Activated CD4-positive, alpha-beta T cell treated with anti-CD3 and anti-CD28 coated beads for 36 hours (primary cell): Measurements from ENCODE around the gene ATP8B4. TPM values are rescaled to one million over a fixed set of nuclear protein-coding genes. Genes with fewer than 3 reads are reported as not detected.
"Not testable (repeated sequence)": the region's sequence is repeated elsewhere in the genome, so short reads cannot be mapped to it uniquely, and the experiment has no call there.

ENCODE experiments used
- ATAC-seq: fragments of 200-7000 bp; cut with Tn5 transposase; one replicate; pipeline ENCODE4 v1.10.0; 2021; ENCODE audit warnings: mild to moderate bottlenecking, moderate library complexity
- CTCF ChIA-PET: fragments of 350-600 bp; sonication (Branson Sonifier 250); formaldehyde crosslinking; loops from one replicate; lab custom pipeline; 2021; ENCODE audit warnings: antibody characterized with exemption; lab: Charles Lee
- POLR2A ChIA-PET: fragments of 350-600 bp; sonication (Branson Sonifier 250); formaldehyde crosslinking; loops from one replicate; lab custom pipeline; 2021; ENCODE audit warnings: antibody characterized with exemption, inconsistent platforms; lab: Charles Lee
- DNase-seq: peaks from one replicate; pipeline ENCODE4 v3.0.0-alpha.2; 2020
- H3K27ac Mint-ChIP-seq: one replicate; pipeline ENCODE4 v1.8.0; 2021; ENCODE audit warnings: mixed read lengths
- H3K27me3 Mint-ChIP-seq: one replicate; pipeline ENCODE4 v1.8.0; 2021; ENCODE audit warnings: mixed read lengths
- H3K36me3 Mint-ChIP-seq: one replicate; pipeline ENCODE4 v1.8.0; 2021; ENCODE audit warnings: low read depth, mixed read lengths
- H3K4me1 Mint-ChIP-seq: one replicate; pipeline ENCODE4 v1.8.0; 2021; ENCODE audit warnings: mixed read lengths
- H3K4me3 Mint-ChIP-seq: one replicate; pipeline ENCODE4 v1.8.0; 2021; ENCODE audit warnings: mild to moderate bottlenecking, moderate library complexity, mixed read lengths
- H3K9me3 Mint-ChIP-seq: one replicate; pipeline ENCODE4 v1.8.0; 2021; ENCODE audit warnings: low read depth, mixed read lengths
- intact Hi-C, 2 experiments: fragments of 100-400 bp; cut with DNase I in 1 of 2; cut with micrococcal nuclease in 1 of 2; formaldehyde crosslinking; loops; one replicate each; pipeline versions ENCODE4 v1.14.2 to v1.15.1; 2022 to 2024; cut with DNase I, micrococcal nuclease
- total RNA-seq, 2 experiments: library from RNA; stranded (reverse); gene quantifications; one replicate each; pipeline ENCODE4 v1.2.3, GENCODE V29; 2021

Gene ATP8B4
- total RNA-seq, 2 experiments from 2014 or later = 5.0 to 5.1 TPM

DNA sequence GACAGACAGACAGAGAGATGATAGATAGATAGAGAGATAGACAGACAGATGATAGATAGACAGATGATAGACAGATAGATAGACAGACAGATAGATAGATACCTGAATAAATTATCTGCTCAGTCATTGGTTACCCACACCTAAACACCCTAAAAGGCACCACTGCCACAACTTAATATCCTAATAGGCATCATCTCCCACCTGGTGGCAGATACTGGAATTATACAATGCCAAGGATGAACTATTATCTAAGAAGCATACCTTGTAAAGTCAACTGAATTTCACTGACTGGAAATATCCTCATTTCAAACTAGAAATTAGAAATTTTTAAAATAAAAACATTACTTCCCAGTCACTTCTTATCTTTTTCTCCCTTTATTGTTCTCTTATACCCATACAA, 19.4 kb upstream of the ATP8B4 start:
- Mint-ChIP-seq H3K27me3 (no peaks in the 10 kb centered on the region), H3K4me3 (no peak overlapping the region), H3K9me3 (no peaks in the 10 kb centered on the region), H3K4me1 (peaks cover 51% of the 10 kb centered on the region), H3K36me3 (peaks cover 2% of the 10 kb centered on the region), H3K27ac (peak overlapping the region; percentile 96)
- intact Hi-C loops = loop anchor here (5.0 to 10.0 kb wide), 10 partner anchors 39 to 1876 kb away; partner anchors contain the start of genes EID1 (in 2 of the 2), MAPK6 (in 1 of the 2), SECISBP2L (in 1 of the 2) and SPPL2A (in 1 of the 2)
- ChIA-PET POLR2A (interaction anchor here (1.3 kb wide), 1 partner anchor 44 kb away, joined by 4 read pairs; the partner anchor contains the start of gene SLC27A2), CTCF (interaction anchor here (1.0 to 1.3 kb wide), 4 partner anchors 12 to 213 kb away, joined by 3 to 5 read pairs (median 3); no protein-coding TSS in a partner anchor)
- ATAC-seq (no peak), DNase-seq (no peak)

DNA sequence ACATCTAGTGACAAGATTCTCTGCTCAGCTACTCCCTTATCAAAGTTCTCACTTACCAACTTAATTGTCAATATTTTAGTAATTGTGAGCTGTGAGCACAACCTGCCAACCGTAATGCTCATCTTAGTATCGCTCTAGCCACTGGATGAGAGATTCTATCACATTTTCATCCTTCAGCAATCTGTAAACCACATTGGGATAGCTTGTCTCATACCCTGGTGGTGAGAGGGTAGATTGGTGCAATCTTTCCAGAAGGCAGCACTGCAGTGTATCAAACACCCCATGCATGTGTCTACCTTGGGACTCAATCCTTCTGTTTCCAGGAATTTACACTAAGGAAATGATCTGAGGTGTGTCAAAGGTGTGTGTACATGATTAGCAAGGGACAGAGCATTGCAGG, 18.9 kb upstream of the ATP8B4 start:
- Mint-ChIP-seq H3K27ac (peak overlapping the region; percentile 96), H3K4me3 (no peak overlapping the region), H3K9me3 (no peaks in the 10 kb centered on the region), H3K36me3 (peaks cover 2% of the 10 kb centered on the region), H3K4me1 (peaks cover 48% of the 10 kb centered on the region), H3K27me3 (no peaks in the 10 kb centered on the region)
- DNase-seq (no peak), ATAC-seq (no peak)
- ChIA-PET CTCF (interaction anchor here (1.0 to 1.3 kb wide), 4 partner anchors 11 to 213 kb away, joined by 3 to 5 read pairs (median 3); no protein-coding TSS in a partner anchor), POLR2A (interaction anchor here (0.7 to 1.3 kb wide), 3 partner anchors 9 to 216 kb away, joined by 3 to 4 read pairs (median 3); partner anchors contain the start of gene SLC27A2)
- intact Hi-C loops = loop anchor here (1.0 to 10.0 kb wide), 13 partner anchors 39 to 1877 kb away; partner anchors contain the start of genes EID1 (in 2 of the 2), MAPK6 (in 1 of the 2), SECISBP2L (in 1 of the 2) and SLC27A2 (in 1 of the 2)

DNA sequence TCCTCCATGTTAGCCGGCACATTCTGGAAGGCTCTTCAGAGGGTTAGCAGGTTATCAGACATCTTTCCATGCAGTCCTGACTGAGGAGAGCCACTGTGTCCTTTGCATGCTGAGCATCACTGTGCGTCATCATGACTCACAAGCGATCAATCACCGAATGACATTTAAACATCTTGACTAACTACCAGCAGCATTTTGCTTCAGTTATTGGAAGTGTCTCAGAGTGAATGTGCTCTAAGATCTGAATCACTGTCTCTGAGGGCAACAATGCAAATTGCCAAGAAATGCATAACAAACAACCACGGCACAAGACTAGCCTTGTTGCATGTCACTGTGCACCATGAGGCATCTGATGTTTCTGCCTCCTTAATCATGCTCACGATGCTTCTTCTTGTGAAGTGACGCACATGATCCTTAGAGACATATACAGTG, 18.3 kb upstream of the ATP8B4 start:
- DNase-seq (peak; percentile 80), ATAC-seq (peak; percentile 78)
- H3K4me3 Mint-ChIP-seq = peak overlapping the region; percentile 52
- CTCF ChIA-PET = interaction anchor here (1.0 to 1.3 kb wide), 4 partner anchors 11 to 214 kb away, joined by 3 to 5 read pairs (median 3); no protein-coding TSS in a partner anchor
- POLR2A ChIA-PET = interaction anchor here (0.5 to 1.3 kb wide), 4 partner anchors 9 to 217 kb away, joined by 3 to 4 read pairs (median 3); partner anchors contain the start of gene SLC27A2
- H3K27me3 Mint-ChIP-seq = no peaks in the 10 kb centered on the region
- H3K4me1 Mint-ChIP-seq = peaks cover 48% of the 10 kb centered on the region
- H3K36me3 Mint-ChIP-seq = peaks cover 6% of the 10 kb centered on the region
- intact Hi-C loops = loop anchor here (1.0 to 10.0 kb wide), 13 partner anchors 40 to 1877 kb away; partner anchors contain the start of genes EID1 (in 2 of the 2), MAPK6 (in 1 of the 2), SECISBP2L (in 1 of the 2) and SLC27A2 (in 1 of the 2)
- peak overlapping the region; percentile 96 for H3K27ac Mint-ChIP-seq
- peaks cover 4% of the 10 kb centered on the region for H3K9me3 Mint-ChIP-seq

DNA sequence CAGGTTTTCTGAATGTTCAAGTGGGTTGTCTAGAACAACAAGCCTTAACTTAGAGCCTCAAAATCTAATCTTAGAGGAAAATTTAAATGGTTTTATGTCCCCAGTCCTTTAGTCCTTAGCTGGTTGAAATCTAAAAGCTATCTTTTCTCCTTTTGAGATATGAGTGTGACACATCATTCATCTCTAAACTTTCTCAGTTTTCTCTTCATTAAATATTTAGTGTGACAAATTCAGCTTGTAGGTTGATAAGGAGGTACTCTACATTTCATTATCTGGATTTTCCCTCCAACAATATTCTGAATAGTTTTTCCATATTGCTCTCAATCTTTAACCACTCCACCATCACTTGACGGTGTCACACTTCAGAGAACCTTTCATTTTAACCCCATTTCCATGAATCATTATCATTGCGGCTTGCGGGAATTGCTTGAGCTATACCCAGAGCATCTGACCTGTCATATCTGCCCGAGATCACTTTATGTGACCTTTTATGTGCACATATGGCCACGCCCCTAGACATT, 16.1 kb upstream of the ATP8B4 start:
- DNase-seq (peak; percentile 80), ATAC-seq (peak; percentile 66)
- CTCF ChIA-PET = interaction anchor here (0.6 to 1.7 kb wide), 9 partner anchors 9 to 620 kb away, joined by 3 to 5 read pairs (median 3); no protein-coding TSS in a partner anchor
- Mint-ChIP-seq H3K9me3 (peaks cover 8% of the 10 kb centered on the region), H3K36me3 (peaks cover 6% of the 10 kb centered on the region), H3K27ac (peak overlapping the region; percentile 96), H3K27me3 (no peaks in the 10 kb centered on the region), H3K4me3 (peak overlapping the region; percentile 24), H3K4me1 (peaks cover 53% of the 10 kb centered on the region)
- intact Hi-C loops = loop anchor here (1.0 to 10.0 kb wide), 21 partner anchors 28 to 1880 kb away; partner anchors contain the start of genes DTWD1 (in 2 of the 2), EID1 (in 2 of the 2), FAM227B (in 2 of the 2) and SPPL2A (in 2 of the 2)
- POLR2A ChIA-PET = interaction anchor here (0.6 to 1.6 kb wide), 10 partner anchors 15 to 629 kb away, joined by 3 to 18 read pairs (median 4); partner anchors contain the start of gene GABPB1

DNA sequence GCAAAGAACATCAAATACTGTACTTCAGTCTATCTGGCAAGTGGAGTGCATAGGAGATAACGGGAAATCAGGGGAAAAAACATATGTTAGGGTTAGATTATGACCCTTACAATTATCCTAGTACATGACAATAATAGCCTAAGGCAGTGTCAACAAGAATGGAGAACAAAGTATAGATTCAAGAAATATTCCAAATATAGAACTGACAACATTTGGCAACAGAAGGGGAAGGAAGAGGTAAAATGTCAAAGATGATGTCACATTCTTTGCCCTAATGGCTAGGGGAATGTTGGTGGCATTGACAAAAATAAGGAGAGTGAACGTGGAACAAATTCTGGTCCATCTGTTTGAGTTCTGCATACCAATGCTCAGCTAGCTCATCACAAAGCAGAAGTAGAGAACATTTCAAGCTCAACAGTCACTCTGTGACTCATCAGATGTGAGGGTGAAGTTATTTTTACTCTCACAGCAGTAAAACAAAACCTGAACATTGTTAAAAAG, 15.5 kb upstream of the ATP8B4 start:
- peaks cover 6% of the 10 kb centered on the region for H3K36me3 Mint-ChIP-seq
- no peak for DNase-seq
- POLR2A ChIA-PET = interaction anchor here (0.6 to 1.6 kb wide), 9 partner anchors 42 to 630 kb away, joined by 3 to 18 read pairs (median 4); partner anchors contain the start of gene GABPB1

DNA sequence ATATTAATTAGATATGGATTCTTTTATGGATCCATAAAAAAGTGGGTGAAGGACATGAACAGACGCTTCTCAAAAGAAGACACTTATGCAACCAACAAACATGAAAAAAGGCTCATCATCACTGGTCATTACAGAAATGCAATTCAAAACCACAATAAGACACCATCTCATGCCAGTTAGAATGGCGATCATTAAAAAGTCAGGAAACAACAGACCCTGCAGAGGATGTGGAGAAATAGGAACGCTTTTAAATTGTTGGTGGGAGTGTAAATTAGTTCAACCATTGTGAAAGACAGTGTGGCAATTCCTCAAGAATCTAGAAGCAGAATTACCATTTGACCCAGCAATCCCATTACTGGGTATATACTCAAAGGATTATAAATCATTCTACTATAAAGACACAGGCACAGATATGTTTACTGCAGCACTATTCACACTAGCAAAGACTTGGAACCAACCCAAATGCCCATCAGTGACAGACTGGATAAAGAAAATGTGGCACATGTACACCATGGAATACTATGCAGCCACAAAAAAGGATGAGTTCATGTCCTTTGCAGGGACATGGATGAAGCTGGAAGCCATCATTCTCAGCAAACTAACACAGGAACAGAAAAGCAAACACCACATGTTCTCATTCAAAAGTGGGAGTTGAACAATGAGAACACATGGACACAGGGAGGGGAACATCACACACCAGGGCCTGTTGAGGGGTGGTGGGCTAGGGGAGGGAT, 13.4 kb upstream of the ATP8B4 start:
- not testable (repeated sequence) for ATAC-seq

More for the DNA sequence above, 15.5 kb upstream of the ATP8B4 start:
- peak; percentile 47 for ATAC-seq
- Mint-ChIP-seq H3K27ac (peak overlapping the region; percentile 96), H3K9me3 (peaks cover 8% of the 10 kb centered on the region), H3K4me1 (peaks cover 53% of the 10 kb centered on the region), H3K4me3 (peak overlapping the region; percentile 24), H3K27me3 (no peaks in the 10 kb centered on the region)
- intact Hi-C loops = loop anchor here (1.0 to 10.0 kb wide), 21 partner anchors 27 to 1880 kb away; partner anchors contain the start of genes DTWD1 (in 2 of the 2), EID1 (in 2 of the 2), FAM227B (in 2 of the 2) and SPPL2A (in 2 of the 2)
- CTCF ChIA-PET = interaction anchor here (0.6 to 1.7 kb wide), 9 partner anchors 8 to 620 kb away, joined by 3 to 5 read pairs (median 3); no protein-coding TSS in a partner anchor

DNA sequence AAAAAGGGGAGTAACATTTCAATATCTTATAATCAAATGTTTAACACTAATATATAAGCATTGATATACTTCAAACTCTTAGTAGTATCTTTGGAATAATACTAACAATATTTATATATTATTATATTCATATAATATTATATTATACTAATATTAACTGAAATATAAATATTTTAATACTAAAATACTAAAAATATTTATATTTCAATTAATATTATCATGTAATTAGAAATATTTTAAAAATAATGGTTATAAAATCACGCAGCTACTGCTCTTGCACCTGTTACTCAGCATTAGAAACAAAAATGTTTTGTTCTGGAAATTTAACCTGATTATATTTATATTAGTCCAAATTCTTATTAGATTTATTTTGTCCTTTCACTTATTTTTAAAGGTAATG, 12.6 kb upstream of the ATP8B4 start:
- Mint-ChIP-seq H3K4me3 (no peak overlapping the region), H3K27ac (no peak overlapping the region), H3K4me1 (peaks cover 37% of the 10 kb centered on the region), H3K36me3 (peaks cover 6% of the 10 kb centered on the region), H3K9me3 (peaks cover 8% of the 10 kb centered on the region), H3K27me3 (no peaks in the 10 kb centered on the region)
- ChIA-PET POLR2A (no interaction called here), CTCF (interaction anchor here (0.5 to 1.2 kb wide), 4 partner anchors 13 to 172 kb away, joined by 3 to 4 read pairs (median 3); no protein-coding TSS in a partner anchor)
- ATAC-seq (no peak), DNase-seq (no peak)
- intact Hi-C loops = loop anchor here (10.0 kb wide), 4 partner anchors 633 to 1883 kb away; partner anchors contain the start of genes MAPK6 (in 1 of the 2), SECISBP2L (in 1 of the 2) and SPPL2A (in 1 of the 2)

More for the DNA sequence above, 13.4 kb upstream of the ATP8B4 start:
- H3K36me3 Mint-ChIP-seq, H3K4me3 Mint-ChIP-seq, DNase-seq, H3K9me3 Mint-ChIP-seq, POLR2A ChIA-PET, H3K27me3 Mint-ChIP-seq: not testable (repeated sequence)
- CTCF ChIA-PET = interaction anchor here (0.5 to 0.7 kb wide), 3 partner anchors 21 to 171 kb away, joined by 3 read pairs; no protein-coding TSS in a partner anchor
- peak overlapping the region; percentile 40 for H3K27ac Mint-ChIP-seq
- intact Hi-C loops = loop anchor here (10.0 kb wide), 4 partner anchors 632 to 1882 kb away; partner anchors contain the start of genes MAPK6 (in 1 of the 2), SECISBP2L (in 1 of the 2) and SPPL2A (in 1 of the 2)
- peaks cover 43% of the 10 kb centered on the region for H3K4me1 Mint-ChIP-seq

DNA sequence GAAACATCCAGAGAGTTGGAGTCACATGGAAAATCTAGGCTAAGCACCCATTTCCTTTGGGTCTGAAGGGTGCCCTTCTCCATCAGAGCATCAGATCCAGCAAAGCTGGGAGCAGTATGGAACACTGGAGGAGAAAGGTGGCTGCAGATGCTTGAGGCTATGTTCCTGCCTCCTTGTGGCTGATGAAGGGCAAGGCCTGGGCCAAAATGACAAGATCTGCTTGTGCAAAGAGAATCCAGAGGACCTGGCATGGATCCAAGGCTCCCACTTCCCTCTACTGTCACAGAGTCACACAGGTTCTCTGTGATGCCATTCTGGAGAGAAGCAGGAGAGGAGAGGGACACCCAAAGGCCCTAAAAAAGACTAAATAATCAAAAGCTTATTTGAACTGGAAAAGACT, 9.2 kb upstream of the ATP8B4 start:
- DNase-seq (peak; percentile 22), ATAC-seq (no peak)
- peaks cover 17% of the 10 kb centered on the region for H3K4me1 Mint-ChIP-seq
- POLR2A ChIA-PET = interaction anchor here (1.7 kb wide), 1 partner anchor 9 kb away, joined by 3 read pairs; no protein-coding TSS in a partner anchor
- intact Hi-C loops = no loop called here
- H3K27ac Mint-ChIP-seq = no peak overlapping the region
- no peak overlapping the region for H3K4me3 Mint-ChIP-seq
- H3K36me3 Mint-ChIP-seq = peaks cover 10% of the 10 kb centered on the region
- CTCF ChIA-PET = interaction anchor here (0.6 to 0.9 kb wide), 3 partner anchors 9 to 1572 kb away, joined by 3 read pairs; partner anchors contain the start of gene ATP8B4
- peaks cover 2% of the 10 kb centered on the region for H3K27me3 Mint-ChIP-seq
- H3K9me3 Mint-ChIP-seq = peaks cover 16% of the 10 kb centered on the region

DNA sequence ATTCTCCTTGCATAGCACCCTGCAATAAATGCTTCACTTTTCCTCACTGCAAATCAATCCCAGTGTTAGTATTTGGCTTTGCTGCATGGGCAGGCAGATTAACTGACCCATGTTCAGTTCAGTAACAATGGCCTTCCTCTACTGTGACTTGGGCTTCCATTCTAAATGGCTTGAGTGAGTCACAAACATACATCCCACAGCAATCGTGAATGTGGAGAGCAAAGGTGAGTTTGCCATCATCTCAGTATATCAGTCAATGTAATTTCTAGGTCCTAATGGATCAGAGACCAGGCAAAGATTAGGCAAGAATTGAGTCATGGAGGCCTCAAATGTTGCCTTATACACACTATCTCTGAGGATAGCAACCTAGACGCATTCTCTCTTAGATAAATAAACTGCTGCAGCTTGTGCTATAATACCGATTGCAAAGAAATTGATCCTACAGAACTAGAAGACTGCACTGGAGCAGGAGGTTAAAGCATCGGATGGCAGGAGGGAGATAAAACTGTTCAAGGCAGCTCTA, 8.3 kb upstream of the ATP8B4 start:
- intact Hi-C loops = no loop called here
- ChIA-PET POLR2A (interaction anchor here (1.7 kb wide), 1 partner anchor 10 kb away, joined by 3 read pairs; no protein-coding TSS in a partner anchor), CTCF (interaction anchor here (0.9 kb wide), 1 partner anchor 8 kb away, joined by 3 read pairs; the partner anchor contains the start of gene ATP8B4)
- Mint-ChIP-seq H3K4me1 (peaks cover 17% of the 10 kb centered on the region), H3K36me3 (peaks cover 6% of the 10 kb centered on the region), H3K9me3 (peaks cover 11% of the 10 kb centered on the region), H3K4me3 (no peak overlapping the region), H3K27me3 (peaks cover 2% of the 10 kb centered on the region), H3K27ac (no peak overlapping the region)
- DNase-seq (no peak), ATAC-seq (no peak)
